Fibroblast of lung (primary cell): ENCODE data around the gene PPP1R7. TPM values are rescaled to one million over a fixed set of nuclear protein-coding genes. Genes with fewer than 3 reads are reported as not detected.

Source experiments
- DNase-seq, 2 donors: peaks; one replicate each; pipeline versions ENCODE4 v3.0.0 to v3.0.0-alpha.2; 2010; ENCODE audit warnings: low read depth in 2 of 2
- H2AFZ ChIP-seq: 2 replicates; pipeline ENCODE4 v1.5.1; 2012; ENCODE audit warnings: low read length, control low read depth, inconsistent platforms
- H3K27ac ChIP-seq: 2 replicates; pipeline ENCODE4 v1.5.1; 2011; ENCODE audit warnings: low read length, control low read depth; ENCODE audit not compliant: insufficient read depth
- H3K27me3 ChIP-seq: 2 replicates; pipeline ENCODE4 v1.5.1; 2011; ENCODE audit warnings: mild to moderate bottlenecking, low read length; ENCODE audit not compliant: control insufficient read depth, insufficient read depth
- H3K36me3 ChIP-seq: 2 replicates; pipeline ENCODE4 v1.5.1; 2011; ENCODE audit warnings: low read length; ENCODE audit not compliant: control insufficient read depth, insufficient read depth
- H3K4me1 ChIP-seq: 2 replicates; pipeline ENCODE4 v1.5.1; 2011; ENCODE audit warnings: low read length; ENCODE audit not compliant: control insufficient read depth, insufficient read depth; ENCODE audit errors: extremely low read depth
- H3K4me2 ChIP-seq: 2 replicates; pipeline ENCODE4 v1.5.1; 2011; ENCODE audit warnings: low read length, control low read depth; ENCODE audit not compliant: insufficient read depth; ENCODE audit errors: extremely low read depth
- H3K4me3 ChIP-seq, 4 experiments: fragments of 200-600 bp in 1 of 4; sonication (generic) in 1 of 4; replicated peaks in 1 of 4; 2 replicates each; pipeline ENCODE4 v1.5.1; 2011 to 2016; ENCODE audit warnings: low read length in 4 of 4, low read depth in 3 of 4, mild to moderate bottlenecking in 3 of 4, control low read depth in 2 of 4, inconsistent platforms in 1 of 4, mixed read lengths in 1 of 4; ENCODE audit not compliant: insufficient read depth in 1 of 4; ENCODE audit errors: control extremely low read depth in 1 of 4
- H3K79me2 ChIP-seq: 2 replicates; pipeline ENCODE4 v1.5.1; 2012; ENCODE audit warnings: mild to moderate bottlenecking, low read length, inconsistent platforms; ENCODE audit not compliant: control insufficient read depth, insufficient read depth
- H3K9ac ChIP-seq: 2 replicates; pipeline ENCODE4 v1.5.1; 2011; ENCODE audit warnings: mild to moderate bottlenecking, low read length, control low read depth; ENCODE audit not compliant: insufficient read depth
- H3K9me3 ChIP-seq: 2 replicates; pipeline ENCODE4 v1.5.1; 2012; ENCODE audit warnings: low read depth, low read length; ENCODE audit not compliant: control insufficient read depth, insufficient read depth
- H4K20me1 ChIP-seq: 2 replicates; pipeline ENCODE4 v1.5.1; 2011; ENCODE audit warnings: low read length; ENCODE audit not compliant: control insufficient read depth, insufficient read depth; ENCODE audit errors: extremely low read depth
- CTCF ChIP-seq, 2 donors: IDR thresholded peaks in 1 of 2; conservative IDR thresholded peaks in 1 of 2; 1 replicate in 1 of 2; 2 replicates in 1 of 2; pipeline ENCODE4 v1.5.1; 2011 to 2012; ENCODE audit warnings: low read length in 2 of 2, control low read depth in 1 of 2, inconsistent platforms in 1 of 2, low read depth in 1 of 2, mild to moderate bottlenecking in 1 of 2
- EZH2 ChIP-seq: IDR thresholded peaks from 2 replicates; pipeline ENCODE4 v1.5.1; 2012; ENCODE audit warnings: low read length, control low read depth, mild to moderate bottlenecking; ENCODE audit errors: missing control alignments
- polyA plus RNA-seq, 2 donors: library from polyadenylated mRNA; depleted of rRNA in 1 of 2; stranded (reverse) in 1 of 2; unstranded in 1 of 2; fragments of >200 nt; gene quantifications; 2 replicates each; pipeline ENCODE4 v1.2.1, GENCODE V29; 2011 to 2012; ENCODE audit warnings: missing spikeins in 1 of 2
- total RNA-seq: library from RNA; depleted of rRNA; stranded (reverse); fragments of >200 nt; gene quantifications from 2 replicates; pipeline ENCODE4 v1.2.1, GENCODE V29; 2014

The PPP1R7 gene
- total and polyA plus RNA-seq, 2 donors (not counting 1 experiment from before 2014, with no cell fraction given): 70.7 to 141 TPM

GRCh38 chr2:241219030-241219382 is 68.7 kb downstream of the PPP1R7 start:
- Histone ChIP-seq H2AFZ (no peak overlapping the region), H4K20me1 (peaks cover 2% of the 10 kb centered on the region), H3K4me1 (peaks cover 4% of the 10 kb centered on the region), H3K79me2 (no peaks in the 10 kb centered on the region), H3K4me3 (peak overlapping the region; percentile 51 to 78 (median 58)), H3K27me3 (peaks cover 3% of the 10 kb centered on the region), H3K4me2 (peak overlapping the region; percentile 80), H3K9ac (no peak overlapping the region), H3K9me3 (no peaks in the 10 kb centered on the region), H3K36me3 (no peaks in the 10 kb centered on the region), H3K27ac (no peak overlapping the region)
- TF ChIP-seq EZH2 (no peak), CTCF (conservative IDR thresholded peaks at IDR 0.05 in 1 of 2, IDR thresholded peaks at IDR 0.05 in 1 of 2; ENCODE audit: low read depth in 1 of 2, low read length in 2 of 2) (no peak)
- DNase-seq: no peak

GRCh38 chr2:241219856-241220356 is 69.6 kb downstream of the PPP1R7 start:
- Histone ChIP-seq H3K27me3 (peaks cover 3% of the 10 kb centered on the region), H3K9me3 (no peaks in the 10 kb centered on the region), H3K4me2 (no peak overlapping the region), H2AFZ (no peak overlapping the region), H3K79me2 (no peaks in the 10 kb centered on the region), H3K27ac (no peak overlapping the region), H3K4me3 (no peak overlapping the region), H3K36me3 (no peaks in the 10 kb centered on the region), H3K9ac (no peak overlapping the region), H4K20me1 (peaks cover 2% of the 10 kb centered on the region), H3K4me1 (peaks cover 12% of the 10 kb centered on the region)
- no peak for TF ChIP-seq CTCF (conservative IDR thresholded peaks at IDR 0.05 in 1 of 2, IDR thresholded peaks at IDR 0.05 in 1 of 2; ENCODE audit: low read depth in 1 of 2, low read length in 2 of 2)
- no peak for TF ChIP-seq EZH2
- DNase-seq: no peak

- peak in 1 of 2 donors; percentile 32 for DNase-seq
- H3K27ac ChIP-seq: peak overlapping the region; percentile 18
- no peak overlapping the region for H2AFZ ChIP-seq
Observed at GRCh38 chr2:241223211-241224017, 73.1 kb downstream of the PPP1R7 start.

More at GRCh38 chr2:241223211-241224017, 73.1 kb downstream of the PPP1R7 start:
- H4K20me1 ChIP-seq: peaks cover 2% of the 10 kb centered on the region
- no peaks in the 10 kb centered on the region for H3K9me3 ChIP-seq
- H3K4me1 ChIP-seq: peaks cover 12% of the 10 kb centered on the region
- H3K36me3 ChIP-seq: peaks cover 18% of the 10 kb centered on the region
- no peak overlapping the region for H3K4me3 ChIP-seq
- H3K79me2 ChIP-seq: no peaks in the 10 kb centered on the region
- no peak for TF ChIP-seq CTCF (conservative IDR thresholded peaks at IDR 0.05 in 1 of 2, IDR thresholded peaks at IDR 0.05 in 1 of 2; ENCODE audit: low read depth in 1 of 2, low read length in 2 of 2)
- no peak for TF ChIP-seq EZH2
- no peak overlapping the region for H3K4me2 ChIP-seq
- no peaks in the 10 kb centered on the region for H3K27me3 ChIP-seq
- no peak overlapping the region for H3K9ac ChIP-seq
